B cell (primary cell): ENCODE results near the gene CACNA1H. TPM values are rescaled to one million over a fixed set of nuclear protein-coding genes. Genes with fewer than 3 reads are reported as not detected.

Experiments used
- ATAC-seq: fragments of 200-7000 bp; cut with Tn5 transposase; one replicate; pipeline ENCODE4 v1.10.0; 2021; ENCODE audit warnings: low read depth, mild to moderate bottlenecking, moderate number of reproducible peaks, moderate library complexity
- CTCF ChIA-PET: fragments of 350-600 bp; sonication (Branson Sonifier 250); formaldehyde crosslinking; loops from one replicate; lab custom pipeline; 2021; ENCODE audit warnings: antibody characterized with exemption, inconsistent platforms; lab: Charles Lee
- POLR2A ChIA-PET: fragments of 350-600 bp; sonication (Branson Sonifier 250); formaldehyde crosslinking; loops from one replicate; lab custom pipeline; 2021; ENCODE audit warnings: antibody characterized with exemption; lab: Charles Lee
- DNase-seq: peaks from one replicate; pipeline ENCODE4 v3.0.0; 2013
- H2AFZ ChIP-seq: 2 replicates; pipeline ENCODE4 v1.6.1; 2012; ENCODE audit warnings: mild to moderate bottlenecking, low read depth, low read length; ENCODE audit not compliant: insufficient read depth, poor library complexity, severe bottlenecking
- H3K27ac ChIP-seq, 2 donors: 1 replicate in 1 of 2; 2 replicates in 1 of 2; pipeline ENCODE4 v1.5.1; 2012 to 2013; ENCODE audit warnings: low read length in 2 of 2, mild to moderate bottlenecking in 2 of 2, moderate library complexity in 1 of 2
- H3K27me3 ChIP-seq, 4 experiments: fragments of 200-600 bp in 1 of 4; sonication (generic) in 1 of 4; replicated peaks in 1 of 4; 1 replicate in 2 of 4; 2 replicates in 2 of 4; pipeline versions ENCODE4 v1.6.1 to v1.7.0; 2013 to 2016; ENCODE audit warnings: low read length in 3 of 4, mild to moderate bottlenecking in 2 of 4, mixed read lengths in 1 of 4, moderate library complexity in 1 of 4; ENCODE audit not compliant: insufficient read depth in 4 of 4, control insufficient read depth in 3 of 4; ENCODE audit errors: control extremely low read depth in 1 of 4
- H3K36me3 ChIP-seq, 2 experiments: replicated peaks in 1 of 2; 1 replicate in 1 of 2; 2 replicates in 1 of 2; pipeline versions ENCODE4 v1.6.1 to v1.7.1; 2013; ENCODE audit warnings: low read length in 1 of 2; ENCODE audit not compliant: insufficient read depth in 2 of 2, control insufficient read depth in 1 of 2; ENCODE audit errors: control extremely low read depth in 1 of 2, extremely low read depth in 1 of 2
- H3K4me1 ChIP-seq, 2 donors: fragments of 200-600 bp in 1 of 2; sonication (generic) in 1 of 2; 1 replicate in 1 of 2; 2 replicates in 1 of 2; pipeline versions ENCODE4 v1.5.1 to v1.6.1; 2013 to 2017; ENCODE audit warnings: low read length in 2 of 2; ENCODE audit not compliant: control insufficient read depth in 2 of 2, insufficient read depth in 2 of 2
- H3K4me2 ChIP-seq: replicated peaks from 2 replicates; pipeline ENCODE3; 2012; ENCODE audit warnings: mild to moderate bottlenecking, low read depth, low read length; ENCODE audit not compliant: poor library complexity, severe bottlenecking
- H3K4me3 ChIP-seq, 5 experiments: fragments of 200-600 bp in 1 of 5; sonication (generic) in 1 of 5; 1 replicate in 3 of 5; 2 replicates in 2 of 5; pipeline versions ENCODE4 v1.5.1 to v1.7.0; 2011 to 2016; ENCODE audit warnings: low read length in 4 of 5, mild to moderate bottlenecking in 4 of 5, low read depth in 2 of 5, control low read depth in 1 of 5, moderate library complexity in 1 of 5; ENCODE audit not compliant: insufficient read depth in 1 of 5; ENCODE audit errors: control extremely low read depth in 1 of 5, extremely low read depth in 1 of 5
- H3K79me2 ChIP-seq: fragments of 200-600 bp; sonication (generic); one replicate; pipeline ENCODE4 v1.6.0; 2016; ENCODE audit warnings: low read length; ENCODE audit not compliant: control insufficient read depth, insufficient read depth
- H3K9ac ChIP-seq: fragments of 200-600 bp; sonication (generic); 2 replicates; pipeline ENCODE4 v1.6.1; 2017; ENCODE audit warnings: mild to moderate bottlenecking, low read length, moderate library complexity
- H3K9me3 ChIP-seq, 3 donors: one replicate each; pipeline versions ENCODE4 v1.6.1 to v1.7.1; 2013; ENCODE audit warnings: low read length in 2 of 3; ENCODE audit not compliant: control insufficient read depth in 2 of 3, insufficient read depth in 1 of 3; ENCODE audit errors: control extremely low read depth in 1 of 3
- H4K20me1 ChIP-seq: 2 replicates; pipeline ENCODE4 v1.6.0; 2012; ENCODE audit warnings: mild to moderate bottlenecking, low read length; ENCODE audit not compliant: insufficient read depth, control insufficient read depth, poor library complexity, severe bottlenecking
- H3K27ac Mint-ChIP-seq: one replicate; pipeline ENCODE4 v1.8.0; 2021; ENCODE audit warnings: mixed read lengths
- H3K27me3 Mint-ChIP-seq: one replicate; pipeline ENCODE4 v1.8.0; 2021; ENCODE audit warnings: mixed read lengths
- H3K4me1 Mint-ChIP-seq: one replicate; pipeline ENCODE4 v1.8.0; 2021; ENCODE audit warnings: mixed read lengths
- H3K4me3 Mint-ChIP-seq: one replicate; pipeline ENCODE4 v1.8.0; 2021; ENCODE audit warnings: mixed read lengths
- H3K9me3 Mint-ChIP-seq: one replicate; pipeline ENCODE4 v1.8.0; 2022; ENCODE audit warnings: mixed read lengths; ENCODE audit not compliant: insufficient read depth
- EZH2 ChIP-seq: IDR thresholded peaks from 2 replicates; pipeline ENCODE4 v1.6.1; 2012; ENCODE audit warnings: borderline replicate concordance, low read depth, mild to moderate bottlenecking, moderate library complexity, low read length; ENCODE audit not compliant: insufficient read depth, poor library complexity, severe bottlenecking
- WGBS: methylation state at CpG from one replicate; pipeline ENCODE4 v1.1.5; 2013; ENCODE audit warnings: missing lambda C conversion rate; ENCODE audit not compliant: insufficient coverage; 5-methylcytosine and 5-hydroxymethylcytosine counted together
- intact Hi-C: fragments of 100-400 bp; cut with micrococcal nuclease; formaldehyde crosslinking; loops from one replicate; pipeline ENCODE4 v1.10.0; 2022
- polyA plus RNA-seq: library from polyadenylated mRNA; depleted of rRNA; stranded (reverse); fragments of >200 nt; gene quantifications from 2 replicates; pipeline ENCODE4 v1.2.3, GENCODE V29; 2012
- total RNA-seq, 2 donors: library from RNA; stranded (reverse); fragments of 120-200 nt in 1 of 2; gene quantifications; 1 replicate in 1 of 2; 2 replicates in 1 of 2; pipeline versions ENCODE4 v1.2.3 to v1.2.4, GENCODE V29; 2013 to 2022
- TF ChIP-seq, protein P1 (sequence below): fragments of 200-600 bp; IDR thresholded peaks from one replicate; pipeline ENCODE4 v1.8.0; 2022; ENCODE audit warnings: antibody characterized with exemption, mild to moderate bottlenecking

CACNA1H gene
- total and polyA plus RNA-seq, 2 donors (not counting 1 experiment from before 2014, with no cell fraction given) = 0.05 to 0.10 TPM

DNA sequence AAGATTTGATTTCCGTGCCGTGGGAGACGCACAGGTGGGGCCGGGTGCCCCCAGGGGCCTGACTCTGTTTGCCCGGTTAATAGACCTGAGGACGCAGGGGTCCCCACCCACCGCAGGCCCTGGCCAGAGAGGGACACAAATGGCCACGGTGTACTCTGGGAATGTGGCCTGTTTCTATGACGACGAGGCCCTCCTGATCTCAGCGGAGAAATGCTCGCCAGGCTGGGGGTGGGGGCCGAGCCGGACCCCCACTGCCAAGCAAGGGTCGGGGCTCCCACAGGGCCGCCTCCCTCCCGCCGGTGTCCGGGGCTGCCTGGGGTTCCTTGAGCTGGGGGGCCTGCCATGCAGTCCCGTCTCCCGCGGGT is 32.3 kb upstream of the CACNA1H start:
- Histone ChIP-seq H3K4me2 (peak overlapping the region; percentile 38), H2AFZ (no peak overlapping the region), H3K4me3 (no peak overlapping the region), H4K20me1 (no peaks in the 10 kb centered on the region), H3K27ac (no peak overlapping the region), H3K36me3 (no peaks in the 10 kb centered on the region), H3K9me3 (no peaks in the 10 kb centered on the region), H3K4me1 (peaks cover 0 to 8% of the 10 kb centered on the region in 2 donors), H3K9ac (no peak overlapping the region), H3K79me2 (no peaks in the 10 kb centered on the region), H3K27me3 (peaks cover 0 to 3% (median 0%) of the 10 kb centered on the region in 4 experiments)
- Mint-ChIP-seq H3K4me3 (no peak overlapping the region), H3K27me3 (no peaks in the 10 kb centered on the region), H3K4me1 (peaks cover 5% of the 10 kb centered on the region), H3K9me3 (no peaks in the 10 kb centered on the region), H3K27ac (no peak overlapping the region)
- TF ChIP-seq, protein P1, sequence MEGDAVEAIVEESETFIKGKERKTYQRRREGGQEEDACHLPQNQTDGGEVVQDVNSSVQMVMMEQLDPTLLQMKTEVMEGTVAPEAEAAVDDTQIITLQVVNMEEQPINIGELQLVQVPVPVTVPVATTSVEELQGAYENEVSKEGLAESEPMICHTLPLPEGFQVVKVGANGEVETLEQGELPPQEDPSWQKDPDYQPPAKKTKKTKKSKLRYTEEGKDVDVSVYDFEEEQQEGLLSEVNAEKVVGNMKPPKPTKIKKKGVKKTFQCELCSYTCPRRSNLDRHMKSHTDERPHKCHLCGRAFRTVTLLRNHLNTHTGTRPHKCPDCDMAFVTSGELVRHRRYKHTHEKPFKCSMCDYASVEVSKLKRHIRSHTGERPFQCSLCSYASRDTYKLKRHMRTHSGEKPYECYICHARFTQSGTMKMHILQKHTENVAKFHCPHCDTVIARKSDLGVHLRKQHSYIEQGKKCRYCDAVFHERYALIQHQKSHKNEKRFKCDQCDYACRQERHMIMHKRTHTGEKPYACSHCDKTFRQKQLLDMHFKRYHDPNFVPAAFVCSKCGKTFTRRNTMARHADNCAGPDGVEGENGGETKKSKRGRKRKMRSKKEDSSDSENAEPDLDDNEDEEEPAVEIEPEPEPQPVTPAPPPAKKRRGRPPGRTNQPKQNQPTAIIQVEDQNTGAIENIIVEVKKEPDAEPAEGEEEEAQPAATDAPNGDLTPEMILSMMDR = no peak
- TF ChIP-seq EZH2 = no peak
- intact Hi-C loops = no loop called here
- ATAC-seq = no peak
- ChIA-PET CTCF (no interaction called here), POLR2A (no interaction called here)
- WGBS = 80% methylated on average over 21 of the region's 22 CpGs
- DNase-seq = no peak

DNA sequence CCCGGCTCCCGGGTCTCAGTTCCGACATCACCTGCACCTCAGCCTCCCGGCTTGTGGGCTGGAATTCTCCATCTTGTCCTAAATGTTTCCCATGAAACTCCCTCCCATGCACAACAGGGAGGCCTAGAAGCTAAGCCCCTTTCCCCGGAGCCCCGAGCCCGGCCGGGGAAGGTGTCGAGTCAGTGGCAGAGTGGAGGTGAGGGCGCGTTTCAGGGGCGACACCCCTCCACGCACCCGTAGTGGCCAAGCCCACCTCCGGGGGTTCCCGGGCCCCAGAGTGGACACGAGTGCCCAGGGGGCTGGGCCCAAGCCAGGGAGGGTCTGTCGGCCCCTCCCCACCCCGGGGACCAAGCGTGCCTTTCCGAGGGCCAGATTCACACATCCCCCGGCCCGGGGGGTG is 31.9 kb upstream of the CACNA1H start:
- H3K9me3 Mint-ChIP-seq = no peaks in the 10 kb centered on the region
- DNase-seq (no peak), ATAC-seq (no peak)
- H3K27ac Mint-ChIP-seq = no peak overlapping the region
- no peak overlapping the region for H3K4me3 Mint-ChIP-seq
- Histone ChIP-seq H3K4me2 (no peak overlapping the region), H3K9me3 (no peaks in the 10 kb centered on the region), H3K79me2 (no peaks in the 10 kb centered on the region), H3K4me1 (peaks cover 0 to 8% of the 10 kb centered on the region in 2 donors), H3K27me3 (peaks cover 0 to 3% (median 0%) of the 10 kb centered on the region in 4 experiments), H2AFZ (no peak overlapping the region), H3K4me3 (no peak overlapping the region), H3K27ac (no peak overlapping the region), H3K9ac (no peak overlapping the region), H4K20me1 (no peaks in the 10 kb centered on the region), H3K36me3 (no peaks in the 10 kb centered on the region)
- H3K27me3 Mint-ChIP-seq = no peaks in the 10 kb centered on the region
- peaks cover 5% of the 10 kb centered on the region for H3K4me1 Mint-ChIP-seq
- ChIA-PET POLR2A (no interaction called here), CTCF (no interaction called here)
- TF ChIP-seq EZH2 = no peak
- TF ChIP-seq, protein P1 = no peak
- 88% methylated on average over 21 of the region's 23 CpGs for WGBS
- intact Hi-C loops = no loop called here
